HepG2 (cell line): Measurements from ENCODE around the gene STOML2. TPM values are rescaled to one million over a fixed set of nuclear protein-coding genes. Genes with fewer than 3 reads are reported as not detected.

ENCODE experiments used
- ATF6 ChIP-seq: sonication (generic); formaldehyde crosslinking; conservative IDR thresholded peaks from 2 replicates; pipeline ENCODE4 v1.4.0; 2020; ENCODE audit warnings: missing genetic modification reagents
- CHD4 ChIP-seq: fragments of 200-600 bp; sonication (generic); IDR thresholded peaks from 2 replicates; pipeline ENCODE4 v1.7.0; 2017; ENCODE audit warnings: mild to moderate bottlenecking, low read length, borderline replicate concordance
- CTCF ChIP-seq: sonication (generic); formaldehyde crosslinking; IDR thresholded peaks from 2 replicates; pipeline ENCODE4 v1.5.0; 2020; ENCODE audit warnings: mild to moderate bottlenecking, missing genetic modification reagents, moderate library complexity
- EHMT2 ChIP-seq: fragments of 200-600 bp; sonication (generic); IDR thresholded peaks from 2 replicates; pipeline ENCODE4 v1.7.0; 2017; ENCODE audit warnings: antibody characterized with exemption, low read depth, low read length, borderline replicate concordance
- FOXP1 ChIP-seq, 2 experiments: fragments of 450-650 bp in 1 of 2; IDR thresholded peaks; 2 replicates each; pipeline ENCODE4 v1.6.1; 2017 to 2018; ENCODE audit warnings: antibody characterized with exemption in 1 of 2
- HES4 ChIP-seq: sonication (generic); formaldehyde crosslinking; IDR thresholded peaks from 2 replicates; pipeline ENCODE4 v1.9.0; 2021; ENCODE audit warnings: mild to moderate bottlenecking, missing genetic modification reagents, borderline replicate concordance
- MYPOP ChIP-seq: sonication (generic); formaldehyde crosslinking; IDR thresholded peaks from 2 replicates; pipeline ENCODE4 v1.8.1; 2023; ENCODE audit warnings: mild to moderate bottlenecking, moderate library complexity, missing genetic modification reagents
- NR2F6 ChIP-seq, 2 experiments: IDR thresholded peaks; 2 replicates each; pipeline ENCODE4 v1.6.1; 2016; ENCODE audit warnings: antibody characterized with exemption in 1 of 2, mild to moderate bottlenecking in 1 of 2
- SMARCC2 ChIP-seq: fragments of 450-650 bp; IDR thresholded peaks from 2 replicates; pipeline ENCODE4 v1.6.1; 2017; ENCODE audit warnings: antibody characterized with exemption, mild to moderate bottlenecking
- ZBTB33 ChIP-seq: sonication (generic); formaldehyde crosslinking; IDR thresholded peaks from 2 replicates; pipeline ENCODE4 v1.4.0; 2020; ENCODE audit warnings: missing genetic modification reagents
- ZFP36L2 ChIP-seq: sonication (generic); formaldehyde crosslinking; IDR thresholded peaks from 2 replicates; pipeline ENCODE4 v1.4.0; 2020; ENCODE audit warnings: missing genetic modification reagents
- ZNF264 ChIP-seq: sonication (generic); formaldehyde crosslinking; IDR thresholded peaks from 2 replicates; pipeline ENCODE4 v1.4.0; 2020; ENCODE audit warnings: missing genetic modification reagents
- ZNF276 ChIP-seq: sonication (generic); formaldehyde crosslinking; IDR thresholded peaks from 2 replicates; pipeline ENCODE4 v1.4.0; 2020; ENCODE audit warnings: mild to moderate bottlenecking, low read depth, missing genetic modification reagents
- ZNF30 ChIP-seq: sonication (generic); formaldehyde crosslinking; IDR thresholded peaks from 2 replicates; pipeline ENCODE4 v1.5.0; 2020; ENCODE audit warnings: mild to moderate bottlenecking, missing genetic modification reagents
- ZNF432 ChIP-seq: sonication (generic); formaldehyde crosslinking; IDR thresholded peaks from 2 replicates; pipeline ENCODE4 v1.5.0; 2020; ENCODE audit warnings: missing genetic modification reagents, mild to moderate bottlenecking, borderline replicate concordance
- ZNF552 ChIP-seq: sonication (generic); formaldehyde crosslinking; IDR thresholded peaks from 2 replicates; pipeline ENCODE4 v1.9.0; 2022; ENCODE audit warnings: missing genetic modification reagents, mild to moderate bottlenecking, borderline replicate concordance
- ZNF558 ChIP-seq: sonication (generic); formaldehyde crosslinking; IDR thresholded peaks from 2 replicates; pipeline ENCODE4 v1.9.0; 2022; ENCODE audit warnings: mild to moderate bottlenecking, missing genetic modification reagents, borderline replicate concordance
- ZNF598 ChIP-seq: sonication (generic); formaldehyde crosslinking; IDR thresholded peaks from 2 replicates; pipeline ENCODE4 v1.5.1; 2020; ENCODE audit warnings: mild to moderate bottlenecking, missing genetic modification reagents, borderline replicate concordance
- ZNF747 ChIP-seq: sonication (generic); formaldehyde crosslinking; IDR thresholded peaks from 2 replicates; pipeline ENCODE4 v1.8.1; 2023; ENCODE audit warnings: missing genetic modification reagents, mild to moderate bottlenecking, borderline replicate concordance
- polyA plus RNA-seq, 8 experiments: library from polyadenylated mRNA; depleted of rRNA in 3 of 8; stranded (reverse) in 7 of 8; unstranded in 1 of 8; fragments of >200 nt; fragmentation: Illumina TruSeq in 4 of 8; extraction: Trizol in 4 of 8; gene quantifications; 2 replicates each; pipeline versions ENCODE4 v1.2.1 to v1.2.3, GENCODE V29; 2011 to 2016; ENCODE audit warnings: low read depth in 4 of 8, missing spikeins in 1 of 8, mixed read lengths in 1 of 8; ENCODE audit not compliant: insufficient read depth in 1 of 8
- total RNA-seq, 5 experiments: library from RNA; depleted of rRNA; stranded (reverse); fragments of >200 nt; fragmentation: Illumina TruSeq; extraction: Trizol; gene quantifications; 2 replicates each; pipeline ENCODE4 v1.2.3, GENCODE V29; 2016; ENCODE audit warnings: low read depth in 1 of 5

Gene STOML2
- total and polyA plus RNA-seq, 2 of the 13 experiments (the other 11 are each of a cell fraction or from before 2014, with no cell fraction given), result 245 to 250 TPM

- TF ChIP-seq CHD4, result no peak
- peak; percentile 61; the same call in 1 of the 2 replicates for TF ChIP-seq HES4 (CRISPR knock-in tag)
- TF ChIP-seq ZNF432 (CRISPR knock-in tag), result no peak
- no peak for TF ChIP-seq ZNF30 (CRISPR knock-in tag)
- TF ChIP-seq ZNF264, result peak; percentile 81; the same call in 1 of the 2 replicates
- TF ChIP-seq CTCF (CRISPR knock-in tag), result peak; percentile 55
- peak; percentile 58; the same call in 1 of the 2 replicates for TF ChIP-seq MYPOP (CRISPR knock-in tag)
- TF ChIP-seq ZNF598 (CRISPR knock-in tag), result no peak
- TF ChIP-seq NR2F6 (IDR thresholded peaks at IDR 0.05), result peak; percentile 92
- TF ChIP-seq NR2F6 (CRISPR knock-in tag; IDR thresholded peaks at IDR 0.05), result peak; percentile 92
- peak; percentile 79; the same call in 1 of the 2 replicates for TF ChIP-seq ZNF558 (CRISPR knock-in tag)
- TF ChIP-seq FOXP1 (IDR thresholded peaks at IDR 0.05), result no peak
- 0 out of 2 replicates have a peak, but pooled peaks have one; percentile 12 for TF ChIP-seq FOXP1 (CRISPR knock-in tag; IDR thresholded peaks at IDR 0.05)
- TF ChIP-seq ATF6 (CRISPR knock-in tag), result no peak
- TF ChIP-seq ZNF552 (CRISPR knock-in tag), result no peak
- peak; percentile 94 for TF ChIP-seq ZNF747
- TF ChIP-seq SMARCC2, result no peak
- no peak for TF ChIP-seq ZFP36L2
- TF ChIP-seq ZNF276 (CRISPR knock-in tag), result no peak
- TF ChIP-seq EHMT2, result no peak; the same call in 1 of the 2 replicates
- 0 out of 2 replicates have a peak, but pooled peaks have one; percentile 51 for TF ChIP-seq ZBTB33
Observed at GRCh38 chr9:35102769-35103659, at the start of gene STOML2 (continued).
